GM15510 (cell line): Measurements from ENCODE around the gene TLR9.

Experiments used
- POLR2A ChIP-seq: IDR thresholded peaks from 3 replicates; pipeline ENCODE4 v1.6.1; 2011; ENCODE audit warnings: borderline replicate concordance; ENCODE audit not compliant: insufficient read length; ENCODE audit errors: extremely low read depth

TLR9 gene

DNA sequence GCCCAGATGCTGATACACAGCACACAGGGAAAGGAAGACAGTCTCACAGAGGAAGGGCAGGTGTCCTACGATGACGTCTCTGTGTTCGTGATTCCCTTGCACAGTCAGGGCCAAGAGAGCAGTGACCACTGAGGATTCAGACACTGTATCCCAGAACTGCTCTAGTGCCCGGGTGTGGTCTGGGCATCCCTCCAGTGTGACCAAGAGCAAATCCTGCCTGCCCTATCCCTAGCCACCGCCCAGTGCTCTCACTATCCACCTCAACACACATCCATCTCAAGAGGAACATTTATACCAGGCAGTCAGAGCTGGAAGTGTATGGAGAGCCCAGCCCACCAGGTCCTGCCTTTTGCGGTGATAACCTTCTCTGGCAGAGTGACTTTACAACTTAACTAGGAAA lies 24.2 kb upstream of the TLR9 start:
- TF ChIP-seq POLR2A, result no peak

DNA sequence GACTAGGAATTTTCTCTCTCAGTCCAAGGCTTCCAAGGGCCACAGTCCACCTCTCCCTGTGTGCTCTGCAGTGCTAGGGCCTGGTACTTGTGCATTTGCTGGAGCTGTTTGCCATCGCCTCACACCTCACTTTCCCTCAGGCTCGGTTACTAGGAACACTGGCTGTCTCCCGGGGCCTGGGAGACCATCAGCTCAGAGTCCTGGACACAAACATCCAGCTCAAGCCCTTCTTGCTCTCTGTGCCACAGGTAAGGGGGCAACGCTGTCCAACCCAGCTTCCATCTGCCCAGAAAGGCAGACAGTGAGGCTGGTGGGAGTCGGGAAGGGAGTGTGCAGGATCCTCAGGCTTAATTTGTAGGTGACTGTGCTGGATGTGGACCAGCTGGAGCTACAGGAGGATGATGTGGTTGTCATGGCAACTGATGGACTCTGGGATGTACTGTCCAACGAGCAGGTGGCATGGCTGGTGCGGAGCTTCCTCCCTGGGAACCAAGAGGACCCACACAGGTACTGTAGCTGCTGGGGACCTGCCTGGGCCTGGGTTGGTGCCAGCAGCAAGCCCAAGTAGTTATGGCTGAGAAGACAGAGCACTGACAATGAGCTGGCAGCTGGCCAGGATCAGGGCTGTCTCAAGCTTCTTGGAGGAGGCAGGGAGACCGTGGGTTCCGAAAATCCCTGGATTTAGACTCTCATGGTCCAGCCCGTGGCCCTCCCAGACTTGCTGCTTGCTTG lies 23.5 kb upstream of the TLR9 start:
- TF ChIP-seq POLR2A, result no peak

DNA sequence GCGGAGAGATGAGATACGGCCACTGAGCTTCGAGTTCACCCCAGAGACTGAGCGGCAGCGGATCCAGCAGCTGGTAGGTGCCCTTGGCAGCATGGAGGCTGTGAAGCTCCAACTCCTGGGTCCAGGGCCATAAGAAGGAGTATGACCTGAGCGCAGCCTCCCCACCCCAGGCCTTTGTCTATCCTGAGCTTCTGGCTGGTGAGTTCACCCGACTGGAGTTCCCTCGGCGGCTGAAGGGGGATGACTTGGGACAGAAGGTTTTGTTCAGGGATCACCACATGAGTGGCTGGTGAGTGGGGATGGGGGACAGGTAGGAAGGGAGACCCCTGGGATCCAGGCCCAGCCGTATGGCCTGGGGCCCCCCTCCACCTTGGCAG lies 22.7 kb upstream of the TLR9 start:
- TF ChIP-seq POLR2A, result no peak

DNA sequence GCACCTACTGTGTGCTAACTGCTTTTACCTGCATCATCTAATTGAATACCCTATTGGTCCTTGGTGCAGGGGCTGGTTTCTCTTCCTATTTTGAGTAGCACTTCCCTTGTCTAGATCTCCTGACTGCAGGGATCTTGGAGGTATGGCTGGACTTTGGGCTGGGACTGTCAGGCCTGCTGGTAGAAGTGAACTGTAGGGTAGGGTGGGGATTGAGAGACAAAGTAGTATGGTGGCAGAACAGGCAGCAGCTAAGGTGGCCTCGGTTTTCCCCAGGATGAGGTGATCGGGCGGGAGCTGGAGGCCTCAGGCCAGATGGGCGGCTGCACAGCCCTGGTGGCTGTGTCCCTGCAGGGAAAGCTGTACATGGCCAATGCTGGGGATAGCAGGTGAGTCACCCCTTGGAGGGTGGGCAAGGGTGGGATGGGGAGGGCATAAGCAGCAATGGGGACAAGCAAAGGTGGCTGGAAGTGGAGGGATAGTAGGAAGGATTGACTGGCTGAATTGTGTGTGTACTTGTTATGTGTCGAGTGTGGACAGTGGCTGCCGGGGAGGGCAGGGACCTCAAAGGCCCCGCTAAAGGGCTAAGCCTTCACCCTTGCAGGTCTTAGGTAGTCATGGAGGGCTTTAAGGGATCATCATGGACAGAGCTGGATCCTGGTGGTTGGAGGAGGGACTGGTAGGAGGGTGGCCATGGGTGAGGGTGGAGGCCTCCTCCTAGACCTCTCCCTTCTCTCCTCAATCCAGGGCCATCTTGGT lies 22.1 kb upstream of the TLR9 start:
- TF ChIP-seq POLR2A, result no peak

DNA sequence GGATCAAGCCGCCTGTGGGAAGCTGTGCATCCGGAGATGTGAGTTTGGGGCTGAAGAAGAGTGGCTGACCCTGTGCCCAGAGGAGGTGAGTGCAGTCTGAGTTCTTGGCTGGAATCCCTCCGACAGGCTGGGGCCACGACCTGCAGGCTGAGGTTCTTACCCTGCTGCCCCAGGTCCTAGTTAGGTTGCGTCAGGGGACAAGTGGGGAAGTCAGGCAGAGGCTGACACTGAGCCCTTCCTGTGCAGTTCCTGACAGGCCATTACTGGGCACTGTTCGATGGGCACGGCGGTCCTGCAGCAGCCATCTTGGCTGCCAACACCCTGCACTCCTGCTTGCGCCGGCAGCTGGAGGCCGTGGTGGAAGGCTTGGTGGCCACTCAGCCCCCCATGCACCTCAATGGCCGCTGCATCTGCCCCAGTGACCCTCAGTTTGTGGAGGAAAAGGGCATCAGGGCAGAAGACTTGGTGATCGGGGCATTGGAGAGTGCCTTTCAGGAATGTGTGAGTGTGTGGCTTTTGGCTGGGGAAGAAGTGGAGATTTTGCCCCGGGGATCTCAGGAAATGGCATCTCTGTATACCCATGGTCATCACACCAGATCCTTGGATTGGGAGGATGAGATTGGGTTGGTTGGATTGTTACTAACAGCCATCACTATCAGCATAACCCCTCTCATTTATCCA lies 21.4 kb upstream of the TLR9 start:
- no peak for TF ChIP-seq POLR2A

DNA sequence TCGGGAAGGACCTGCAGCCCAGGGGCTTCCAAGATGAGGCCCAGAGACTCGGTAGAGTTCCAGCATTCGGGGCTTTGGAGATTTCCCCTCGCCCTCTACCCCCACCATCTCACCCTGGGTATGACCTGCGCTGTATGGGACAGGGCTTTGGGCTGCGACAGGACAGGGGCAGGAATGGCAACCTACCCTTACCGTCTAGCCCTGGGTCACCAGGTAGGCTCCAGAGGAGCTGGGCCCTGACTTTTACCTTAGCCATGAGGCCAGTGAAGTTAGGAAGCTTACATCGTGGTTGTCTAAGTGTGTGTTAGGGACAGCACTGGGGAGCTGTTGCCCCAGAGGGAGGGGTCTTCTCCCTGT lies 20.8 kb upstream of the TLR9 start:
- no peak for TF ChIP-seq POLR2A

DNA sequence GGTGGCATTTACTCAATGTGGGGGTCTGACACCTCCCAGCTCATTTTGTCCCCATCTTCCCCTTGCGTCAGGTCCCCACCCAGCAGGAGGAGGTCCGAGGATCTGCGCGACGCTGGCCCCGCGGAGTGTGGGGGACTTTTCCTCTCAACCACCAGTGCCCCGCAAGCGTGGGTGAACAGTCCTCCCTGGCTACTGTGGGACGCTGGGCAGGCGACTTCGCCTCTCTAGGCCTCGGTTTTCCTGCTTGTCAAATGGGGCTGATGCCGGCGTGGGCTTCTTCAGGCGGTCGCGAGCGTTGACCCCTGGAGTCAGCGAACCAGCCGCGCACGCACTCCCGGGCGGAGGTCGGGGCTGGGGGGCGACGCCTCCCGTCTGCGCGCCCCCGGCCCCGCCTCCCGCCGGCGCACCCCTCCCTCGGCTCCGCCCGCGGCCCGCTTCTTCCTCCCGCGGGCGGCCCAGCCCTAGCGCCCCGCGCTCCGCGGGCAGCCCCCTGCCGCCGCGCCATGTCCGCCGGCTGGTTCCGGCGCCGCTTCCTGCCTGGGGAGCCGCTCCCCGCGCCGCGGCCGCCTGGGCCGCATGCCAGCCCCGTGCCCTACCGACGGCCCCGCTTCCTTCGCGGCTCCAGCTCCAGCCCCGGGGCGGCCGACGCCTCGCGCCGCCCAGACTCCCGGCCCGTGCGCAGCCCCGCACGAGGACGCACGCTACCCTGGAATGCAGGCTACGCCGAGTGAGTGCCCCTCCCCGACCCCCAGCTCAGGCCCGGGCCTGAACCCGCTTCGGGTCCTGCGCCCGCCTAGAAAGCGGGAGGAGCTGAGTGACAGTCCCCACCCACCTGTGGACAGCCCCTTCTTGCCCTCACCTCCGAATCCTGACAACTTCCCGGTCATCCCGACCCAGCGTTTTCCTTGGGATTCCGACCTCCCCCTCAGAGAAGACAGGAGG lies 20.1 kb upstream of the TLR9 start, which contains the start of gene PPM1M:
Gene PPM1M (plus strand): TSS at position 438 of the 942 bp plus-strand sequence. CDS start 66 bp downstream, at position 504.
- TF ChIP-seq POLR2A, result peak; percentile 41

DNA sequence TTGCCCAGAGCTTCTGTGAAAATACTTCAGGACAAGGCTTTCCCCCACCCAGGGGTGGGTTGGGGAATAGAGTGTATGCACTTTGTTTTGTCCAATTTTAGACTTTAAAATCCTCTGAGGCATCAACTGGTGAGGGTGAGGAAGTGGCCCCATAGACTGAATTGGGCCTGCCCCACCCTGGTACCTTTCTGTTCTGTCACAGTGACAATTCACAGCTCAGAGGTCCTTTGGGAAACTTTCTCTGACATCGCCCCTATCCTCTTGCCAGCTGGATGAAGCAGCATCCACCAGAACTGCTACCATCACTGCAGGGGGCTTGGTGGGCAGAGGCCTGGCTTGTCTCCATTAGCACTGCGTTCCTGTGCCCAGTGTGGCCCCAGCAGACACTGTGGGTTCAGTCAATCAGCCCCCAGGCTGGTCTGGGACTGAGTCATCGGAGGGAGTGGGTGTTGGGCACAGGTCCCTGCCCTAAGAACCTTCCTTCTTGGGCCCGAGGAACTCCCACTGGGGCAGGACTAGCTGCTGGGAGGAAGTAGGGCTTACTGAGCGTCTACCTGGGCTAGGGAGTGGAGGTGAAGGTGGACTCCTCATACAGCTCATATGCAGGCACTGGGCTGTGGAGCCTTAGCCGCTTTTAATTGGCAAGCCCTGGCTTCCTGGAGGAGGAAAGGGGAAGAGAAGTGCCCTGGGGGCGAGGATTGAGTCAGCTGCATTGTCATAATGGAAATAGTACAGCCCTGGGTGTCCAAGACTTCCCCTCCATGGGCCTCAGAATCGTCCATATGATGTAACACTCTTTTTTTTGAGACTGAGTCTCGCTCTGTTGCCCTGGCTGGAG lies 18.6 kb upstream of the TLR9 start:
- peak; percentile 33 for TF ChIP-seq POLR2A

DNA sequence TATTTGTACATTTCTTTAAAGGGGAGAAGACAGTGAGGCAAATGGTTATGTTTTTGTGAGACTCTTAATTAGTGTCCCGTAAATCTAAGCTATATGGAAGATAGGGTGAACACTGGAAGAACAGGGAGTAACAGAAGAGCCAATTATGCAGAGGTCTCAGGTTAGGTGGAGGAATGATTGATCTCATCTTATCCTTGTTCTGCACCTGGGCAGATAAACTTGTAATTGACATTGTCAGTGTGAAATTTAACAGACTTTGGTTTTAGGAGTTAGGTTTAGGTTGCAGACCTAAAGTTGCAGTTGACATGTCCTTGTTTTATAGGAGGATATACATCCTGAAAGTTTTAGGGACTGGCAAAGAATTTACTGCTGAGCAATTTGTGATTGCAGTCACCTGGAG lies 16.6 kb upstream of the TLR9 start:
- TF ChIP-seq POLR2A, result no peak

DNA sequence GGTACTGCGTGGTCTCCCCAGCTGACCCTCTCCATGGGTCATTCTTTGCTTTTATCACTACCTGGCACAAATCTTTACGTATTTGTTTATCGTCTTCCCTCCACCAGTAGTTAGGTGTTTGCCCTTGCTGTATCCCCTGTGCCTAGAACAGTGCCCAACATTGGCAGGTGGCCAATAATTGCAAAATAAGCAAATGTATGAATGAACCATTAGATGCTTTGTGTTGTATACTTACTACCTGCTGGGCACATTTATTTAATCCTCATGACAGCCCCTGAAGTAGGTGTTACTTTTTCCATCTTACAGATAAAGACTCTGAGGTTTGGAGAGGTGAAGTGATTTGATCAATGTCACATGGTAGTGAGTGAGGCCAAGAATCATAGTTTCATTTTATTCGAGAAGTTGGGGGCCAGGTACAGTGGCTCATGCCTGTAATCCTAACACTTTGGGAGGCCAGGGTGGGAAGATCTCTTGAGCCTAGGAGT lies 15.5 kb upstream of the TLR9 start:
- TF ChIP-seq POLR2A, result no peak

DNA sequence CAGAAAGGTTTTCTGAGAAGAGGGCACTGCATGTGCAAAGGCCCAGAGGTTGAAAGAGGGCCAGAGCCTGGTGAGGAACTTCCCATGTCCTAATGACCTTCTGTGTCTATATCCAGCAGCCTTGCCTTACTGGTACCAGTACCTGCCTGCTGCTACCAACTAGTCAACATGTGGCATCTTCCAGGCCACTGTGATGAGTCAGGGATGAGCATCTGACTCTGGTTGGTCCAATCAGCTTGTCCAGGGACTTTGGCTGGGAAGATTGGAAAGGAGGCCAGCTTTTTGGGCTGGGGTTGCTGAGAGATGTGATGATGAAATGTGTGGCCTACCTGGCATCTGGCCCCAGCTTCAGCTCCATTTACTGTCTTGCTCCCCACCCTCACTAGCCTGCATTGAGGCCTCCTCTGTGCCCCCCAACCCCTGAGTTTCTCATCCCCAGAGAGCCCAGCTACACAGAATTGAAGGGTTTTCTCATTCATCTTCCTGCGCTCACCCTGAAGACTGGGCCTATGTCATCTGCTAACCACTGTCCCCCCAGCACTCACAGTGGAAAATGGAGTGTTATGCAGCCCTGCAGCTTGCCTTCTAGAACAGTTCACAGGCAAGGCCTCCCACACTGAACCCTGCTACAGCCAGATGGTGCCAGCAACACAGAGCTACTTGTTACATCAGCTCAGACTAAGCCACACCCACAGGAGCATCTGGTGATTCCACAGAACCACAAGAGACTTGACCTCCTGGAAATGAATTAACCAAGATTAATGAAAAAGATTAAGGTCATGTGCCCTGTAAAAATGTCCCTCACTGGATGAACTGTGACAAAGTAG lies 14.8 kb upstream of the TLR9 start:
- peak; percentile 58 for TF ChIP-seq POLR2A

DNA sequence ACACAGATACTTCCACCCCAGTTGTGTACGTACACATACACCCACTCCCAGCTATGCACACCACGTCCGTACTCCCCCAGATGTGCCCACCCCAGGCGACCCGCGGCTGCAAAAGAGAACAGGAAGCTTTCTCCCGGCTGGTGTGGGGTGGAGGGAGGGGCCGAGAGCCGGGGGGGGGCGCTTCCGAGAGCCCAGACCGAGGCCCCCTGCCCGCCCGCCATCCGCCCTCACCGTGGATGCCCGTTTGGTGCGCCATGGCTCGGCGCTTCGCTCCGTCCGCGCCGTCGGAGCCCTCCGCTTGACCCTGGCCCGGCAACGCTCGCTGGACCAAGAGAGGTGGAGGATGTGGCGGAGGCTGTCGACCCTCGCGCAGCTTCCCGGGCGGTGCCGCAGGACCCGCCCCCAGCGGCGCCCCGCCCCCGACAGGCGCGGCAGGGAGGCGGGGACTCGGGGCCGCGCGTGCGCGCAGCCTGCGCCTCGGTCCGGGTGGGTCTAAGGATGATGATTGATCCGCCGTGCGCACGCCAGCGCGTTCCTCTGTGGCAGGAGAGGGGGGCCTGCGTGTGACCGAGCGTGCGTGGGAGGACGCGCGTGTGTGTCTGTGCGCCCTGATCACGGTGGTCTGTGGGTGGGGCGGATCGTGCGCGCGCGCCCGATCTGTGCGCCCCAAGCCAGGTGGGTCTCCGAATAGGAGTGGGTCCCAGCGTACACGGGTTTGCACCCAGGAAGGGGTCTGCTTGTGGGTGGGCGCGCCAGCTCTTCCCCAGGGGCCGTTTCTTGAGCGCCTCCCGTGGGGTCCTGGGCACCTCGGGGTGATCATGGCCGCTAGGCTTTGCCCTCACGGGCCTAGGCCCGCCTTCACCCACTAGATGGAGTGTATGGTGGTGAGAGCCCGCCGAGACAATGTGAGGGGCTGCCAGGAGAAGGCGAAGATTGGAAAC lies 13.6 kb upstream of the TLR9 start, which contains the start of gene TWF2:
Gene TWF2 (minus strand): TSS at position 398 of the 941 bp plus-strand sequence. CDS start 142 bp downstream, at position 256.
- TF ChIP-seq POLR2A, result peak; percentile 96
